ENCODE data around the gene ARNT2.

DNA sequence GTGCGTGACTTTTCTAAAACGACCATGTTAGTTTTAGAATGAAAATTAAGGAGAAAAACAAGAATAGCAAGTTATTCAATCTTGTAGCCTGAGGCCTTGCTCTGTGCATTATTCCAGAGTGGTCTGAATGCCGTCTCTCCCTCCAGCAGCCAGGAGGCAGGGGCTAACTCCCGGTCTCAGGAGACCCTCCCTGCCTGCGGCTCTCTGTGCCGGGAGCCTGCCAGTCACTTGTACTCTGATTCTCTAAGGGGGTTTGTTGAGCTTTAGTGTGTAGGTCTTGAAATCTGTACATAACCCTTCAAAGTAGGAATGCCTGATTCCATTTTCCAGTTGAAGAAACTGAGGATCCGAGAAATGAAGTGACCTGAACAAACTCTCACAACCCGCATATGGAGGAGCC, 97.3 kb downstream of the ARNT2 start:
- TF ChIP-seq GATA2 (IDR thresholded peaks at IDR 0.05; ENCODE audit: low read depth, low read length) (no peak), GATA3 (IDR thresholded peaks at IDR 0.05; ENCODE audit: low read depth, low read length) (no peak)
